T-helper 1 cell treated with Interleukin-12 subunit alpha and Interleukin-12 subunit beta and Interleukin-4 antibody, amounts not matched to agents 30 μg/mL and 1 μg/mL, for 36 hours (primary cell): ENCODE measurements around the gene CNST.
"Not testable (repeated sequence)": the region's sequence is repeated elsewhere in the genome, so short reads cannot be mapped to it uniquely, and the experiment has no call there.

Experiments used
- H3K27ac Mint-ChIP-seq: one replicate; pipeline ENCODE4 v1.8.0; 2021; ENCODE audit warnings: mild to moderate bottlenecking, mixed read lengths
- H3K27me3 Mint-ChIP-seq: one replicate; pipeline ENCODE4 v1.8.0; 2021; ENCODE audit warnings: low read depth, mixed read lengths
- H3K36me3 Mint-ChIP-seq: one replicate; pipeline ENCODE4 v1.8.0; 2021; ENCODE audit warnings: low read depth, mixed read lengths
- H3K4me1 Mint-ChIP-seq: one replicate; pipeline ENCODE4 v1.8.0; 2021; ENCODE audit warnings: low read depth, mixed read lengths
- H3K4me3 Mint-ChIP-seq: one replicate; pipeline ENCODE4 v1.8.0; 2021; ENCODE audit warnings: mild to moderate bottlenecking, moderate library complexity, mixed read lengths
- H3K9me3 Mint-ChIP-seq: one replicate; pipeline ENCODE4 v1.8.0; 2021; ENCODE audit warnings: mixed read lengths

CNST gene

DNA sequence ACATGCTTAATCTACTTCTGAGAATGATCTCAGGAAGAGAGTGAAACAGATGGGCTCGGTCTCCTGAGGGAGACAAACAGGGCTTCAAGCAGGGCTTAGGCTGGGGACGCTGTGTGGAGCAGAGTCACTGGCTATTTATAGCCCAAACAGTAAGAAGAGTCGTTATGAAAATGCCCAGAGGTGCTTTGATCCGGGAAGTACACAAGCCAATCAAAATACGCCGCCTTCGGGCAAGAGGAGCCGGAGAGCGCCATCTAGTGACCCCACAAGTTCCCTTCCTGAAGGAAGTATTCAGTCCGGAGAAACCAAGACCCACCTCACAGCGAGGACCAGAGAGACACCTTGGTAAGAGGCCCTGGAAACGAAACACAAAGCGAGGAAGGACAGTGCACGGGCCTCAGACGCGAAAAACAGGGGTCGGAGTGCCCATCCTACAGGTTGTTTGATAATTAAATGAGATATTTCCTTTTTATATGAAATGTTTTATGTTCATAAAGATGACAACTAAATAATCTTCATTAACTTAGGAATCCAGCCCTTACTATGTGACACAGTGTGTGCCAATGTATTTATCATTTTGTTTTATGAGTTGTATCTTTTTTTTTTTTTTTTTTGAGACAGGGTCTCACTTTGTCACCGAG lies 133.0 kb downstream of the CNST start:
- H3K36me3 Mint-ChIP-seq: no peaks in the 10 kb centered on the region
- H3K9me3 Mint-ChIP-seq: peaks cover 7% of the 10 kb centered on the region
- H3K27ac Mint-ChIP-seq: peak overlapping the region; percentile 2
- peaks cover 5% of the 10 kb centered on the region for H3K27me3 Mint-ChIP-seq
- H3K4me1 Mint-ChIP-seq: peaks cover 5% of the 10 kb centered on the region
- H3K4me3 Mint-ChIP-seq: peak overlapping the region; percentile 0

DNA sequence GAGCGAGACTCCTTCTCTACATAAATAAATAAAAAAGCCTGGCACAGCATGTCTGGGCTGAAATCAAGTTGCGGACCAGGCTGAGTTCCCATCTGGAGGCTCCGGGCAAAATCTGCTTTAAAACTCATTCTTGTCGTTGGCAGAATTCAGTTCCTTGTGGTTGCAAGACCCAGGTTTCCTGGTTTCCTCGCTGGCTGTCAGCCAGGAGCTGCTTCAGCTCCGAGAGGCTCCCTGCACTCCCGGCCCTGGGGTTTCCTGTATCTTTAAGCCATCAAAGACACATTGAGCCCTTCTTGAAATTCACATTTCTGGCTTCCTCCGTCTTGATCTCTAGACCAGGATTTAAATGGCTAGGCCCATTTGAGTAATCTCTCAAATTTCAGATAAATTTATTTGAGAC lies 137.3 kb downstream of the CNST start:
- Mint-ChIP-seq H3K9me3 (no peaks in the 10 kb centered on the region), H3K4me1 (peaks cover 6% of the 10 kb centered on the region), H3K36me3 (no peaks in the 10 kb centered on the region), H3K4me3 (no peak overlapping the region), H3K27me3 (peaks cover 11% of the 10 kb centered on the region), H3K27ac (no peak overlapping the region)

DNA sequence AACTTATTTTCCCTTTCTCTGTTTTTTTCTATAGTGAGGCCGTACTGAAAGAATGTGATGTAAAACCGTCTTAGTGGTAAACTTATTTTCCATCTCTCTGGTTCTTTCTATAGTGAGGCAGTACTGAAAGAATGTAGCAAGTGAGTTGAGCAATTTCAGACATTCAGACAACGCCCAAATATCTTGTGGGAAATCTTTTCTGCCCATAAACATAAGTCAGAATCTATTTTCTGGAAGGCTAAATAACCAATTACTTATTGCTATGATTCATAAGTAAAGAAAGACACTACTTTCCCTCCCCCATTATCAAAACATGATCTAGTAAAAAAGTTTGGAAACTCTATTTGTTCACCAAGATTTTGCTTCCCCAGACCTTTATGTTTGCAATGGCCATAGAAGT lies 139.1 kb downstream of the CNST start:
- Mint-ChIP-seq H3K4me1 (peaks cover 5% of the 10 kb centered on the region), H3K36me3 (peaks cover 2% of the 10 kb centered on the region), H3K4me3 (no peak overlapping the region), H3K27ac (no peak overlapping the region), H3K9me3 (peaks cover 7% of the 10 kb centered on the region), H3K27me3 (peaks cover 18% of the 10 kb centered on the region)

DNA sequence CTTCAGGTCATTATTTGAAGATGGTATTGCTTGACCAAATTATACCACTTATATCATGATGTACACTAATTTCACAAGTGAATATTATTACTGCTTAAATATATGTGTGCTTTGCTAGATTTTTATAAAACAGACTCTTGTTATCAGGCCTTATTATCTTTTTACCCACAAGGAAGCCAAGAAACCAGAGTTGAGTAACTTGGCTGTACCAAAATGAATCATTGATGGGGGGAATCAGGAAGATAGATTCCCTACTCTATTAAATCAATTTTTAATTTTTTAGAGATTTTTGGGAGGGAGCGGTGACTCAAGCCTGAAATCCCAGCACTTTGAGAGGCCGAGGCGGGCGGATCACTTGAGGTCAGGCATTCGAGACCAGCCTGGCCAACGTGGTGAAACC lies 141.9 kb downstream of the CNST start:
- Mint-ChIP-seq H3K27ac (no peak overlapping the region), H3K4me1 (peaks cover 7% of the 10 kb centered on the region), H3K4me3 (no peak overlapping the region), H3K9me3 (peaks cover 20% of the 10 kb centered on the region), H3K27me3 (peaks cover 21% of the 10 kb centered on the region), H3K36me3 (peaks cover 2% of the 10 kb centered on the region)

GRCh38 chr1:246709196-246709595 lies 142.9 kb downstream of the CNST start:
- Mint-ChIP-seq H3K4me3 (no peak overlapping the region), H3K4me1 (peaks cover 7% of the 10 kb centered on the region), H3K27me3 (peaks cover 17% of the 10 kb centered on the region), H3K27ac (no peak overlapping the region), H3K9me3 (peaks cover 20% of the 10 kb centered on the region), H3K36me3 (peaks cover 2% of the 10 kb centered on the region)

DNA sequence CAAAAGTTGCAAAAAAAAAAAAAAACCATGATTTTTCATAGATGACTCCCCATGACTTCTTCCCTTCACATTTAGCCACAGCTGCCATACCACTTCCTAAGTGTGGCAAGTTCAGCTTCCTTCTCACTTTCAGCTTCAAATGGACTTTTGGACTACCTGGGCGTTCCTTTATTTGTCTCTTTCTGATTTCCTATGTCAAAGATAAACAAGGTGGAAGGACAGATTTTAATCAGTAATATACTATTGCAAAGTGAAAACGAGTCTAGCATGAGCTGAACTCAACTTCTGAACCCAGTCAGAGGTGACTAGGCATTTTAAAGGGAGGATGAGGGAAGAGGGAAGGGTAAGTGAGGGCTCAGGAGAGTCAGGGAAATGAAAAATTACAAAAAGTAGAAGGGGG lies 143.6 kb downstream of the CNST start:
- Mint-ChIP-seq H3K4me3 (no peak overlapping the region), H3K27ac (no peak overlapping the region), H3K27me3 (peaks cover 14% of the 10 kb centered on the region), H3K36me3 (peaks cover 2% of the 10 kb centered on the region), H3K9me3 (peaks cover 20% of the 10 kb centered on the region), H3K4me1 (peaks cover 7% of the 10 kb centered on the region)

GRCh38 chr1:246711548-246712003 lies 145.3 kb downstream of the CNST start:
- H3K27ac Mint-ChIP-seq: no peak overlapping the region
- peaks cover 7% of the 10 kb centered on the region for H3K4me1 Mint-ChIP-seq
- H3K27me3 Mint-ChIP-seq: peaks cover 15% of the 10 kb centered on the region
- no peak overlapping the region for H3K4me3 Mint-ChIP-seq
- H3K36me3 Mint-ChIP-seq: peaks cover 2% of the 10 kb centered on the region
- H3K9me3 Mint-ChIP-seq: peaks cover 20% of the 10 kb centered on the region

DNA sequence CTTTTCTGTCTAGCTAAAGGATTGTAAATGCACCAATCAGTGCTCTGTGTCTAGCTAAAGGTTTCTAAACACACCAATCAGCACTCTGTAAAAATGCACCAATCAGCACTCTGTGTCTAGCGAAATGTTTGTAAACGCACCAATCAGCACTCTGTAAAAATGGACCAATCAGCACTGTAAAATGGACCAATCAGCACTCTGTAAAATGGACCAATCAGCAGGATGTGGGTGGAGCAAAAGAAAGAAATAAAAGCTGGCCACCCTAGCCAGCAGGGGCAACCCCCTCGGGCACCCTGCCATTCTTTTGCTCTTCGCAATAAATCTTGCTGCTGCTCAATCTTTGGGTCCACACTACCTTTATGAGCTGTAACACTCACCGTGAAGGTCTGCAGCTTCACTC lies 146.2 kb downstream of the CNST start:
- not testable (repeated sequence) for H3K27ac Mint-ChIP-seq, H3K4me1 Mint-ChIP-seq, H3K4me3 Mint-ChIP-seq, H3K36me3 Mint-ChIP-seq
- H3K27me3 Mint-ChIP-seq: peaks cover 23% of the 10 kb centered on the region
- peaks cover 24% of the 10 kb centered on the region for H3K9me3 Mint-ChIP-seq
